DND-41 (cell line): ENCODE results near the gene PDE4D.

Experiments
- EZH2 ChIP-seq: IDR thresholded peaks from 3 replicates; pipeline ENCODE4 v1.6.1; 2012; ENCODE audit warnings: borderline replicate concordance, low read depth, mild to moderate bottlenecking, moderate library complexity, low read length, inconsistent platforms; ENCODE audit not compliant: severe bottlenecking
- TF ChIP-seq, protein P1 (sequence below): IDR thresholded peaks from 2 replicates; pipeline ENCODE4 v1.5.1; 2012; ENCODE audit warnings: borderline replicate concordance, low read length, moderate library complexity, mild to moderate bottlenecking; ENCODE audit not compliant: poor library complexity, severe bottlenecking; ENCODE audit errors: extremely low read depth

DNA sequence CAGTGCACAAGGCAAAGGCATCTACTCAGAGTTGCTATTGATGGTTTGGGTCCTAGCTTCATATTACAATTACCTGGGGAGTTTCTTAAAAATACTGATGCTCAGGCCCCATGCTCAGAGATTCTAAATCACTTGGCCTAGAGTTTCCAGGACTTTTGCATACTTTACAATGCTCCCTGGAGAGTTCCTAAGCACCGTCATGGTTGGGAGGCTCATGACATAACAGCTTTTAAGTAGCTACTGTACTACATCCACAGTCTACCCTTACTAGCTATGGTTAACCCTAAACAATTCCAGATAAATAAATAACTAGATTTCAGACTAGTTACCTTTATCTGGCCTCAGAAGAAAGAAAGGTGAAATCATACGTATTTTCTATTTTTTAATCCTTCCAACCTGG, 414.4 kb downstream of the PDE4D start:
- TF ChIP-seq, protein P1, sequence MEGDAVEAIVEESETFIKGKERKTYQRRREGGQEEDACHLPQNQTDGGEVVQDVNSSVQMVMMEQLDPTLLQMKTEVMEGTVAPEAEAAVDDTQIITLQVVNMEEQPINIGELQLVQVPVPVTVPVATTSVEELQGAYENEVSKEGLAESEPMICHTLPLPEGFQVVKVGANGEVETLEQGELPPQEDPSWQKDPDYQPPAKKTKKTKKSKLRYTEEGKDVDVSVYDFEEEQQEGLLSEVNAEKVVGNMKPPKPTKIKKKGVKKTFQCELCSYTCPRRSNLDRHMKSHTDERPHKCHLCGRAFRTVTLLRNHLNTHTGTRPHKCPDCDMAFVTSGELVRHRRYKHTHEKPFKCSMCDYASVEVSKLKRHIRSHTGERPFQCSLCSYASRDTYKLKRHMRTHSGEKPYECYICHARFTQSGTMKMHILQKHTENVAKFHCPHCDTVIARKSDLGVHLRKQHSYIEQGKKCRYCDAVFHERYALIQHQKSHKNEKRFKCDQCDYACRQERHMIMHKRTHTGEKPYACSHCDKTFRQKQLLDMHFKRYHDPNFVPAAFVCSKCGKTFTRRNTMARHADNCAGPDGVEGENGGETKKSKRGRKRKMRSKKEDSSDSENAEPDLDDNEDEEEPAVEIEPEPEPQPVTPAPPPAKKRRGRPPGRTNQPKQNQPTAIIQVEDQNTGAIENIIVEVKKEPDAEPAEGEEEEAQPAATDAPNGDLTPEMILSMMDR, result no peak
- no peak for TF ChIP-seq EZH2
